Gastrocnemius medialis (tissue), 4 donors: ENCODE measurements around the gene FBLN1. TPM values are rescaled to one million over a fixed set of nuclear protein-coding genes. Genes with fewer than 3 reads are reported as not detected.

Experiments used
- ATAC-seq, 2 donors: fragments of 150-250 bp; one replicate each; pipeline ENCODE4 v1.9.1; 2016
- DNase-seq, 2 donors: peaks; one replicate each; pipeline ENCODE4 v3.0.0-alpha.2; 2019
- H3K27ac ChIP-seq, 4 donors: fragments of 200-600 bp; sonication (generic); 1 replicate in 1 of 4; 2 replicates in 3 of 4; pipeline ENCODE4 v1.5.1; 2016 to 2018; ENCODE audit warnings: mild to moderate bottlenecking in 2 of 4, moderate library complexity in 1 of 4
- H3K27me3 ChIP-seq, 3 donors: fragments of 200-600 bp; sonication (generic) in 2 of 3; 1 replicate in 1 of 3; 2 replicates in 2 of 3; pipeline versions ENCODE4 v1.5.1 to v1.6.0; 2016 to 2019; ENCODE audit warnings: mild to moderate bottlenecking in 1 of 3, moderate library complexity in 1 of 3
- H3K36me3 ChIP-seq, 2 donors: fragments of 200-600 bp; sonication (generic) in 1 of 2; one replicate each; pipeline ENCODE4 v1.5.1; 2017 to 2018
- H3K4me1 ChIP-seq, 2 donors: fragments of 200-600 bp; sonication (generic) in 1 of 2; one replicate each; pipeline ENCODE4 v1.5.1; 2016 to 2017; ENCODE audit warnings: mild to moderate bottlenecking in 2 of 2
- H3K4me3 ChIP-seq, 4 donors: fragments of 200-600 bp; sonication (generic) in 3 of 4; 1 replicate in 1 of 4; 2 replicates in 3 of 4; pipeline ENCODE4 v1.5.1; 2016 to 2019; ENCODE audit warnings: mild to moderate bottlenecking in 2 of 4
- H3K9me3 ChIP-seq, 3 donors: fragments of 200-600 bp; sonication (generic) in 2 of 3; 1 replicate in 1 of 3; 2 replicates in 2 of 3; pipeline ENCODE4 v1.5.1; 2016 to 2019
- POLR2A ChIP-seq, 2 donors: fragments of 450-650 bp; IDR thresholded peaks; one replicate each; pipeline ENCODE4 v1.6.1; 2017; ENCODE audit warnings: antibody characterized with exemption in 2 of 2, mild to moderate bottlenecking in 2 of 2, moderate library complexity in 2 of 2
- in situ Hi-C, 4 donors: fragments of 200-750 bp; cut with MboI; loops; one replicate each; pipeline versions ENCODE4 v1.15.0 to v1.8.0; 2017; ENCODE audit warnings: low sequenced_read_pairs in 4 of 4
- intact Hi-C: fragments of 100-400 bp; cut with DNase I; formaldehyde crosslinking; loops from one replicate; pipeline ENCODE4 v1.15.1; 2023; ENCODE audit warnings: low total_unique reads
- total RNA-seq, 4 donors: library from RNA; depleted of rRNA; stranded (reverse); fragments of >200 nt; gene quantifications; one replicate each; pipeline versions ENCODE4 v1.1.0 to v1.2.3, GENCODE V29; 2016
- TF ChIP-seq, protein P1 (sequence below), 5 experiments: fragments of 450-650 bp in 3 of 5; fragments of 200-600 bp in 2 of 5; sonication (generic) in 2 of 5; IDR thresholded peaks in 4 of 5; conservative IDR thresholded peaks in 1 of 5; 1 replicate in 4 of 5; 2 replicates in 1 of 5; pipeline ENCODE4 v1.5.1; 2016 to 2019; ENCODE audit warnings: antibody characterized with exemption in 5 of 5, mild to moderate bottlenecking in 3 of 5, moderate library complexity in 3 of 5

FBLN1 gene
- total RNA-seq, 4 donors from 2014 or later: 12.5 to 37.1 (median 19.2) TPM

GRCh38 chr22:45550416-45550815 lies 47.7 kb downstream of the FBLN1 start:
- H3K4me3 ChIP-seq: no peak overlapping the region
- H3K9me3 ChIP-seq: no peaks in the 10 kb centered on the region
- no peak for ATAC-seq
- TF ChIP-seq, protein P1, sequence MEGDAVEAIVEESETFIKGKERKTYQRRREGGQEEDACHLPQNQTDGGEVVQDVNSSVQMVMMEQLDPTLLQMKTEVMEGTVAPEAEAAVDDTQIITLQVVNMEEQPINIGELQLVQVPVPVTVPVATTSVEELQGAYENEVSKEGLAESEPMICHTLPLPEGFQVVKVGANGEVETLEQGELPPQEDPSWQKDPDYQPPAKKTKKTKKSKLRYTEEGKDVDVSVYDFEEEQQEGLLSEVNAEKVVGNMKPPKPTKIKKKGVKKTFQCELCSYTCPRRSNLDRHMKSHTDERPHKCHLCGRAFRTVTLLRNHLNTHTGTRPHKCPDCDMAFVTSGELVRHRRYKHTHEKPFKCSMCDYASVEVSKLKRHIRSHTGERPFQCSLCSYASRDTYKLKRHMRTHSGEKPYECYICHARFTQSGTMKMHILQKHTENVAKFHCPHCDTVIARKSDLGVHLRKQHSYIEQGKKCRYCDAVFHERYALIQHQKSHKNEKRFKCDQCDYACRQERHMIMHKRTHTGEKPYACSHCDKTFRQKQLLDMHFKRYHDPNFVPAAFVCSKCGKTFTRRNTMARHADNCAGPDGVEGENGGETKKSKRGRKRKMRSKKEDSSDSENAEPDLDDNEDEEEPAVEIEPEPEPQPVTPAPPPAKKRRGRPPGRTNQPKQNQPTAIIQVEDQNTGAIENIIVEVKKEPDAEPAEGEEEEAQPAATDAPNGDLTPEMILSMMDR (IDR thresholded peaks at IDR 0.05 in 4 of 5, conservative IDR thresholded peaks at IDR 0.05 in 1 of 5): no peak
- no peak for TF ChIP-seq POLR2A (IDR thresholded peaks at IDR 0.05)
- peak overlapping the region in 1 of 4 donors; percentile 33 for H3K27ac ChIP-seq
- no peak for DNase-seq
- H3K27me3 ChIP-seq: no peaks in the 10 kb centered on the region
- intact Hi-C loops: loop anchor here (5.0 kb wide), 1 partner anchor 38 kb away; no protein-coding TSS in a partner anchor
- peaks cover 1 to 19% of the 10 kb centered on the region in 2 donors for H3K4me1 ChIP-seq
- no peaks in the 10 kb centered on the region for H3K36me3 ChIP-seq
- in situ Hi-C loops: loop anchor here (5.0 to 10.0 kb wide), 4 partner anchors 106 to 286 kb away; no protein-coding TSS in a partner anchor

DNA sequence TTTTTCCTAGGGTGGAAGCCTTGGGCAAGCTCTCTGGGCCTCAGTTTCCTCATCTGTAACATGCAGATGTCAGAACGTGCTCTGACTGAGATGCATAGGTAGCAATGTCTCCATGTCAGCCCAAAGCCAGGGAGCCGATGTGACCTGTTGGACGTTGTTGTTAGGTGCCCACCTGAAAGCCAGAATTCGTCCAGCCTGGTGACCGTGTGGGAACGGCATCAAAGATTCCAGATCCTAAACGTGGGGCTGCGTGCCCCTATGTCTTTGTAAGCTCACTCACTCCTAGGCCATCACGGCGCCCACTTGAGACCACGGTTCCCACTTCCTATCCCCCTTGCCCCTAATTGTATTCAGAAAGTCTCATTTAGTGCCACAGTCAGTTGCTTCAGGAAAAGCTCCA lies 48.2 kb downstream of the FBLN1 start:
- intact Hi-C loops: loop anchor here (5.0 kb wide), 1 partner anchor 39 kb away; no protein-coding TSS in a partner anchor
- H3K36me3 ChIP-seq: no peaks in the 10 kb centered on the region
- peaks cover 0 to 19% of the 10 kb centered on the region in 2 donors for H3K4me1 ChIP-seq
- H3K9me3 ChIP-seq: no peaks in the 10 kb centered on the region
- ATAC-seq (no peak), DNase-seq (no peak)
- H3K27me3 ChIP-seq: no peaks in the 10 kb centered on the region
- peak overlapping the region in 3 of 4 donors; percentile 37 to 68 (median 53) for H3K27ac ChIP-seq
- in situ Hi-C loops: loop anchor here (5.0 to 10.0 kb wide), 4 partner anchors 106 to 286 kb away; no protein-coding TSS in a partner anchor
- no peak overlapping the region for H3K4me3 ChIP-seq
- no peak for TF ChIP-seq POLR2A (IDR thresholded peaks at IDR 0.05)
- TF ChIP-seq, protein P1 (IDR thresholded peaks at IDR 0.05 in 4 of 5, conservative IDR thresholded peaks at IDR 0.05 in 1 of 5): no peak

- in situ Hi-C loops: loop anchor here (5.0 to 10.0 kb wide), 4 partner anchors 107 to 287 kb away; no protein-coding TSS in a partner anchor
- Histone ChIP-seq H3K4me1 (peaks cover 0 to 19% of the 10 kb centered on the region in 2 donors), H3K27me3 (no peaks in the 10 kb centered on the region), H3K27ac (peak overlapping the region in 3 of 4 donors; percentile 53 to 68 (median 57)), H3K4me3 (no peak overlapping the region), H3K9me3 (no peaks in the 10 kb centered on the region), H3K36me3 (no peaks in the 10 kb centered on the region)
- DNase-seq (peak in 1 of 2 donors; percentile 40), ATAC-seq (peak; percentile 23 to 32)
- TF ChIP-seq POLR2A (IDR thresholded peaks at IDR 0.05): no peak
- TF ChIP-seq, protein P1 (IDR thresholded peaks at IDR 0.05 in 4 of 5, conservative IDR thresholded peaks at IDR 0.05 in 1 of 5): no peak
- intact Hi-C loops: loop anchor here (5.0 kb wide), 1 partner anchor 39 kb away; no protein-coding TSS in a partner anchor
Measured at GRCh38 chr22:45551310-45552016, 48.8 kb downstream of the FBLN1 start.

DNA sequence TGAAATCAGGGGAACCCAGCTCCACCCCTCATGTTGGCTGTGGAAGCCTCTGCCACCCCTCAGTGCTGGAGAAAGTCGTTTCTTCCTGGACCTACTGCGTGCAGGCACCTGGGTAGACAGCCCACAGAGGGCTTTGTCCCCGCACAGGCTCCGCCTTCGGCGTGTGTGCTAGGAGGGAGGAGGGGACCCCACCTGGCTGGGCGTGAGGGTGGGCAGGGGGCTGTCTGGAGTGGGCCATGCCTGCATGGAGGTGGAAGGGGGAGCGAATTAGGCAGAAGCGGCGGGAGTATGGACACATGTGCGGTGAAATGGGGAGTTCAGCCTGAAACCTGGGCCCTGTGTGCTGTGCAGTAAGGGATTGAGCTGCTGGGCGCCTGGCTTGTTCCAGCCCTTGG lies 49.3 kb downstream of the FBLN1 start:
- peaks cover 0 to 19% of the 10 kb centered on the region in 2 donors for H3K4me1 ChIP-seq
- H3K4me3 ChIP-seq: no peak overlapping the region
- in situ Hi-C loops (loop anchor here (5.0 to 10.0 kb wide), 4 partner anchors 107 to 287 kb away; no protein-coding TSS in a partner anchor), intact Hi-C loops (loop anchor here (5.0 kb wide), 1 partner anchor 40 kb away; no protein-coding TSS in a partner anchor)
- H3K27me3 ChIP-seq: no peaks in the 10 kb centered on the region
- no peak for TF ChIP-seq POLR2A (IDR thresholded peaks at IDR 0.05)
- TF ChIP-seq, protein P1 (IDR thresholded peaks at IDR 0.05 in 4 of 5, conservative IDR thresholded peaks at IDR 0.05 in 1 of 5): no peak
- peak overlapping the region; percentile 53 to 68 (median 60) for H3K27ac ChIP-seq
- H3K9me3 ChIP-seq: no peaks in the 10 kb centered on the region
- DNase-seq (no peak), ATAC-seq (no peak)
- H3K36me3 ChIP-seq: no peaks in the 10 kb centered on the region
